K562 (cell line): ENCODE measurements around the gene SPIB. TPM values are rescaled to one million over a fixed set of nuclear protein-coding genes. Genes with fewer than 3 reads are reported as not detected.

Experiments
- ATAC-seq: fragments of 200-7000 bp; cut with Tn5 transposase; 3 replicates; pipeline ENCODE4 v1.9.1; 2020; ENCODE audit warnings: moderate library complexity
- BruUV-seq: library from RNA; stranded (reverse); fragments of 400-500 nt; replicated peaks from 2 replicates; lab custom pipeline; 2021; lab: Mats Ljungman, UMichigan
- CTCF ChIA-PET: fragments of 300-600 bp; formaldehyde crosslinking; extraction: SDS; loops from one replicate; lab custom pipeline; 2021; ENCODE audit warnings: low intra/inter-chr PET ratio; lab: Yijun Ruan, JAX
- POLR2A ChIA-PET: fragments of 300-600, 350-650 bp; sonication (Branson Sonifier 250); formaldehyde crosslinking; extraction: SDS; loops from one replicate; lab custom pipeline; 2021; ENCODE audit warnings: antibody characterized with exemption, inconsistent platforms; lab: Yijun Ruan, JAX
- DNase-seq, 4 experiments: peaks; one replicate each; pipeline versions ENCODE4 v3.0.0 to v3.0.0-alpha.2; 2011 to 2018; ENCODE audit warnings: low spot score in 3 of 4, mixed read lengths in 3 of 4; ENCODE audit errors: extremely low read depth in 1 of 4
- FAIRE-seq: peaks from 2 replicates; lab custom pipeline; 2011; peaks lifted over from hg19 to GRCh38; lab: Jason Lieb, UNC
- H2AFZ ChIP-seq: 2 replicates; pipeline ENCODE4 v1.6.0; 2011; ENCODE audit warnings: low read depth, low read length, control low read depth, inconsistent platforms
- H3K27ac ChIP-seq: fragments of 200-600 bp; 3 replicates; pipeline ENCODE4 v1.8.0; 2011; ENCODE audit warnings: low read depth, mild to moderate bottlenecking, control low read depth, inconsistent platforms, low read length, moderate library complexity, mixed read lengths; ENCODE audit errors: extremely low read depth
- H3K27me3 ChIP-seq, 2 experiments: fragments of 300-600 bp in 1 of 2; 2 replicates in 1 of 2; 3 replicates in 1 of 2; pipeline versions ENCODE4 v1.6.0 to v1.8.0; 2011; ENCODE audit warnings: inconsistent platforms in 2 of 2, low read length in 2 of 2, mild to moderate bottlenecking in 1 of 2, mixed read lengths in 1 of 2, moderate library complexity in 1 of 2; ENCODE audit not compliant: control insufficient read depth in 2 of 2, insufficient read depth in 2 of 2
- H3K36me3 ChIP-seq: fragments of 300-600 bp; 3 replicates; pipeline ENCODE4 v1.8.0; 2011; ENCODE audit warnings: mild to moderate bottlenecking, low read length, inconsistent platforms; ENCODE audit not compliant: control insufficient read depth, insufficient read depth
- H3K4me1 ChIP-seq, 2 experiments: fragments of 200-600 bp in 1 of 2; replicated peaks in 1 of 2; 2 replicates in 1 of 2; 3 replicates in 1 of 2; pipeline versions ENCODE4 v1.5.1 to v1.8.0; 2011; ENCODE audit warnings: inconsistent platforms in 2 of 2, low read length in 2 of 2, mild to moderate bottlenecking in 1 of 2, mixed read lengths in 1 of 2, moderate library complexity in 1 of 2; ENCODE audit not compliant: control insufficient read depth in 2 of 2, insufficient read depth in 2 of 2
- H3K4me2 ChIP-seq: 2 replicates; pipeline ENCODE4 v1.6.1; 2011; ENCODE audit warnings: low read length, control low read depth, inconsistent platforms, mixed read lengths; ENCODE audit not compliant: insufficient read depth
- H3K4me3 ChIP-seq: fragments of 200-600 bp; sonication (generic), shearing (Covaris generic); 2 replicates; pipeline ENCODE4 v1.5.1; 2016; ENCODE audit warnings: control low read depth, inconsistent platforms
- H3K79me2 ChIP-seq: fragments of 200-600 bp; 3 replicates; pipeline ENCODE4 v1.8.0; 2011; ENCODE audit warnings: low read length, inconsistent platforms; ENCODE audit not compliant: control insufficient read depth, insufficient read depth
- H3K9ac ChIP-seq, 2 experiments: 2 replicates each; pipeline versions ENCODE4 v1.6.0 to v1.6.1; 2011; ENCODE audit warnings: low read depth in 2 of 2, low read length in 2 of 2, control low read depth in 1 of 2, inconsistent platforms in 1 of 2, mild to moderate bottlenecking in 1 of 2, mixed read lengths in 1 of 2; ENCODE audit not compliant: insufficient read depth in 1 of 2
- H3K9me1 ChIP-seq: one replicate; pipeline ENCODE4 v1.6.0; 2011; ENCODE audit warnings: inconsistent platforms, mild to moderate bottlenecking, low read length, moderate library complexity; ENCODE audit not compliant: control insufficient read depth, insufficient read depth
- H3K9me3 ChIP-seq: replicated peaks from 2 replicates; pipeline ENCODE4 v1.5.1; 2011; ENCODE audit warnings: low read depth, low read length, inconsistent platforms; ENCODE audit not compliant: control insufficient read depth, insufficient read depth
- H4K20me1 ChIP-seq: replicated peaks from 2 replicates; pipeline ENCODE4 v1.6.1; 2011; ENCODE audit warnings: low read length, inconsistent platforms, mixed read lengths; ENCODE audit not compliant: control insufficient read depth, insufficient read depth
- AFF1 ChIP-seq, 2 experiments: fragments of 450-650 bp; IDR thresholded peaks; 2 replicates each; pipeline ENCODE4 v1.6.1; 2018; ENCODE audit warnings: mild to moderate bottlenecking in 2 of 2, low read depth in 1 of 2; ENCODE audit not compliant: partially characterized antibody in 2 of 2
- MLLT1 ChIP-seq, 2 experiments: fragments of 450-650 bp; IDR thresholded peaks; 2 replicates each; pipeline ENCODE4 v1.6.1; 2016
- TSHZ1 ChIP-seq: fragments of 250-450 bp; sonication (Bioruptor Pico); IDR thresholded peaks from 2 replicates; pipeline ENCODE4 v1.4.0; 2020; ENCODE audit warnings: mild to moderate bottlenecking, moderate library complexity
- WGBS: fragments of 100-300 bp; shearing (Covaris generic); methylation state at CpG from one replicate; pipeline ENCODE4 v1.1.6; 2016; ENCODE audit warnings: low coverage, mixed read lengths; ENCODE audit not compliant: insufficient coverage; ENCODE audit errors: missing lambda C conversion rate; 5-methylcytosine and 5-hydroxymethylcytosine counted together
- in situ Hi-C: fragments of 300-500 bp; cut with MboI; formaldehyde crosslinking; loops from 4 replicates; pipeline ENCODE4 v1.15.0; 2018; ENCODE audit warnings: inconsistent platforms, mixed read lengths
- intact Hi-C: fragments of 100-400 bp; cut with micrococcal nuclease; formaldehyde crosslinking; loops from 2 replicates; pipeline ENCODE4 v1.14.2; 2022
- polyA plus RNA-seq, 8 experiments: library from polyadenylated mRNA; depleted of rRNA in 4 of 8; stranded (reverse) in 5 of 8; unstranded in 3 of 8; fragments of >200 nt; fragmentation: Nextera tagmentation in 2 of 8; fragmentation: Illumina TruSeq in 1 of 8; extraction: Ambion mirVana in 2 of 8; extraction: Trizol in 1 of 8; gene quantifications; 2 replicates each; pipeline versions ENCODE4 v1.2.1 to v1.2.3, GENCODE V29; 2011 to 2014; ENCODE audit warnings: inconsistent platforms in 1 of 8, missing spikeins in 1 of 8
- total RNA-seq, 7 experiments: library from RNA; depleted of rRNA in 6 of 7; stranded (reverse); fragments of >200 nt in 6 of 7; fragmentation: Illumina TruSeq in 2 of 7; extraction: Trizol in 2 of 7; gene quantifications; 2 replicates each; pipeline versions ENCODE4 v1.2.1 to v1.2.3, GENCODE V29; 2011 to 2021; ENCODE audit warnings: low replicate concordance in 1 of 7

SPIB gene
- total and polyA plus RNA-seq, 9 of the 15 experiments (the other 6 are each of a cell fraction or from before 2014, with no cell fraction given): 0.06 to 1.0 (median 0.43) TPM; not detected in 1

GRCh38 chr19:50427997-50428425 is 9.3 kb downstream of the SPIB start (continued):
- no peak for TF ChIP-seq TSHZ1

- CTCF ChIA-PET: no interaction called here
- no peak overlapping the region for H2AFZ ChIP-seq
- H3K9me1 ChIP-seq: no peaks in the 10 kb centered on the region
- no peaks in the 10 kb centered on the region for H3K9me3 ChIP-seq
- no peak overlapping the region for H3K4me2 ChIP-seq
- ATAC-seq (no peak), FAIRE-seq (no peak), DNase-seq (no peak)
- H3K36me3 ChIP-seq: no peaks in the 10 kb centered on the region
- no peaks in the 10 kb centered on the region for H3K79me2 ChIP-seq
- H3K9ac ChIP-seq: no peak overlapping the region; a peak in 1 of 4 replicates
- intact Hi-C loops (no loop called here), in situ Hi-C loops (no loop called here)
- no peaks in the 10 kb centered on the region for H3K27me3 ChIP-seq
- H3K4me3 ChIP-seq: no peak overlapping the region
- BruUV-seq: no TSS peak
- H3K27ac ChIP-seq: no peak overlapping the region
- H4K20me1 ChIP-seq: no peaks in the 10 kb centered on the region
- 36% methylated on average over 7 of the region's 7 CpGs for WGBS
- peaks cover 10 to 36% of the 10 kb centered on the region in 2 experiments; a peak in 4 of 5 replicates for H3K4me1 ChIP-seq
- POLR2A ChIA-PET: interaction anchor here (1.0 kb wide), 1 partner anchor 22 kb away, joined by 5 read pairs; no protein-coding TSS in a partner anchor
- peak in 1 of 2 experiments; percentile 48; a peak in 1 of 4 replicates for TF ChIP-seq MLLT1 (IDR thresholded peaks at IDR 0.05)
- TF ChIP-seq AFF1 (IDR thresholded peaks at IDR 0.05; ENCODE audit: low read depth in 1 of 2, partially characterized antibody in 2 of 2): no peak
Observed at GRCh38 chr19:50428772-50429463, 10.2 kb downstream of the SPIB start.
